MM.1S (cell line): Measurements from ENCODE around the gene ARL5B.

Experiments
- CTCF ChIP-seq: fragments of 300-600 bp; sonication (generic); IDR thresholded peaks from 2 replicates; pipeline ENCODE4 v1.5.1; 2016; ENCODE audit warnings: antibody characterized with exemption, low read length, mixed read lengths
- EZH2 ChIP-seq: fragments of 300-600 bp; sonication (generic); optimal IDR thresholded peaks from 2 replicates; pipeline ENCODE3; 2017; ENCODE audit warnings: low read depth, mild to moderate bottlenecking, antibody characterized with exemption, low read length, mixed read lengths

- TF ChIP-seq CTCF: no peak
- no peak for TF ChIP-seq EZH2
These were observed 61.8 kb downstream of the ARL5B start for GRCh38 chr10:18721067-18721466.
